ENCODE data around the gene PCNT.

The PCNT gene

GRCh38 chr21:46344219-46344915 is 20.4 kb downstream of the PCNT start:
- no peak for DNase-seq

- no peak for DNase-seq
These were observed 21.9 kb downstream of the PCNT start for GRCh38 chr21:46345861-46346260.

GRCh38 chr21:46346296-46347202 is 22.6 kb downstream of the PCNT start:
- no peak for DNase-seq

GRCh38 chr21:46347203-46347550 is 23.2 kb downstream of the PCNT start:
- DNase-seq, result no peak

- DNase-seq, result no peak
These were observed 23.9 kb downstream of the PCNT start for GRCh38 chr21:46347791-46348381.

GRCh38 chr21:46349134-46349760 is 25.3 kb downstream of the PCNT start:
- DNase-seq, result no peak

GRCh38 chr21:46350571-46350970 is 26.6 kb downstream of the PCNT start:
- no peak for DNase-seq

GRCh38 chr21:46350981-46351380 is 27.0 kb downstream of the PCNT start:
- no peak for DNase-seq

- DNase-seq, result no peak
These were observed 27.7 kb downstream of the PCNT start for GRCh38 chr21:46351476-46352163.

- DNase-seq, result no peak
These were observed 28.2 kb downstream of the PCNT start for GRCh38 chr21:46352164-46352515.

- DNase-seq, result no peak
These were observed 29.0 kb downstream of the PCNT start for GRCh38 chr21:46352913-46353312.

GRCh38 chr21:46354046-46354445 is 30.1 kb downstream of the PCNT start:
- DNase-seq, result no peak

GRCh38 chr21:46354518-46354917 is 30.6 kb downstream of the PCNT start:
- DNase-seq, result no peak

GRCh38 chr21:46355161-46356004 is 31.4 kb downstream of the PCNT start:
- DNase-seq, result no peak

GRCh38 chr21:46356005-46356338 is 32.0 kb downstream of the PCNT start:
- DNase-seq, result no peak

GRCh38 chr21:46356494-46357334 is 32.8 kb downstream of the PCNT start:
- DNase-seq, result no peak

- DNase-seq, result no peak
These were observed 33.3 kb downstream of the PCNT start for GRCh38 chr21:46357335-46357604.

- DNase-seq, result no peak
These were observed 33.9 kb downstream of the PCNT start for GRCh38 chr21:46357684-46358425.

GRCh38 chr21:46361176-46361575 is 37.2 kb downstream of the PCNT start:
- DNase-seq, result no peak

- DNase-seq, result no peak
These were observed 38.0 kb downstream of the PCNT start for GRCh38 chr21:46361935-46362334.

- DNase-seq, result no peak
These were observed 39.0 kb downstream of the PCNT start for GRCh38 chr21:46362946-46363345.

Measured in NCI-H446 (cell line).